Measurements from ENCODE around the gene AK8. TPM values are rescaled to one million over a fixed set of nuclear protein-coding genes. Genes with fewer than 3 reads are reported as not detected.

AK8 gene, protein sequence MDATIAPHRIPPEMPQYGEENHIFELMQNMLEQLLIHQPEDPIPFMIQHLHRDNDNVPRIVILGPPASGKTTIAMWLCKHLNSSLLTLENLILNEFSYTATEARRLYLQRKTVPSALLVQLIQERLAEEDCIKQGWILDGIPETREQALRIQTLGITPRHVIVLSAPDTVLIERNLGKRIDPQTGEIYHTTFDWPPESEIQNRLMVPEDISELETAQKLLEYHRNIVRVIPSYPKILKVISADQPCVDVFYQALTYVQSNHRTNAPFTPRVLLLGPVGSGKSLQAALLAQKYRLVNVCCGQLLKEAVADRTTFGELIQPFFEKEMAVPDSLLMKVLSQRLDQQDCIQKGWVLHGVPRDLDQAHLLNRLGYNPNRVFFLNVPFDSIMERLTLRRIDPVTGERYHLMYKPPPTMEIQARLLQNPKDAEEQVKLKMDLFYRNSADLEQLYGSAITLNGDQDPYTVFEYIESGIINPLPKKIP
- not detected for polyA plus RNA-seq (2012; ENCODE audit: insufficient read depth, insufficient read length, low read depth)

DNA sequence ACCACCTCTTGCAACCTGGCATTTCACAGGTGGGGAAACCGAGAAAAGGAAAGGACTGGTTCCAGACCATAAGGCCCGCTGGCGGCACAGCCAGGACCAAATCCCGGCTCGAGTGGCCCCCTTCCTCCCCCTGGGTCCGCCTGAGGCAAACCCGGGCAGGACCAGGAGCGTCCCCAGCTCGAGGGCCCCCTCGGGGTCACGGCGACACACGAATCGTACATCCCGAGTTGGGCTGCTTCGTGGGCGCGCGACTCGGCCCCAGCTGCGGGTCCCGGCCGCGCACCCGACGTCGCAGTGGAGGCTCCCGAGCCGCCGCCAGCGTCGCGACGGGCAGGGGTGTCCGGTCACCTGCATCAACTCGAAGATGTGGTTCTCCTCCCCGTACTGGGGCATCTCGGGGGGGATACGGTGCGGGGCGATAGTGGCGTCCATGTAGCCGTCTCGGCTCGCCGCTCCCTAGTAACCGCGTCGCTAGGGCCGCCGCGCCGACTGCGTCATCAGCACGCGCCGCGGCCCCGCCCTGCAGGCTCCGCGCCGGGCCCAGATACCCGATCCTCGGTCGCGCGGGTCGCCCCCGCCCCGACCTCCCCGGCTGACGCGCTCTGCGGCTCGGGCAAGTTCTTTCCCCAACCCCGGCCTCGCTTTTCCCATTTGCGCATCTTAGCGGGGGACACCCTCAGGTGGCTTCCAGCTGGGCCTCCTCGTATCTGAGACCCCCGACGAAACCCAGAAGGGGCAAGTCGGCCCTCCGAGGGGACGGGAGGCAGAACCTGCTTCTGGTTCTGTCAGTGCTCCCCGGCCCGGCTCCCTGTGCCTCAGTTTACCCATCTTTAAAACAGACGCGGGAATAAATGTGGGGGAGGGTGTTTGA, at the start of gene AK8:
Gene AK8 (minus strand): TSS at position 461 of the 871 bp plus-strand sequence. CDS start 29 bp downstream, at position 432.
- Histone ChIP-seq H3K4me1 (no peaks in the 10 kb centered on the region), H3K36me3 (no peaks in the 10 kb centered on the region; the same call in 1 of the 2 replicates), H3K4me3 (ENCODE audit: low read depth, low read length) (peak within 1 kb of the TSS; percentile 99), H3K27me3 (no peaks in the 10 kb centered on the region), H3K9me3 (no peaks in the 10 kb centered on the region)
- peak; percentile 85 for DNase-seq
- TF ChIP-seq, protein P1, sequence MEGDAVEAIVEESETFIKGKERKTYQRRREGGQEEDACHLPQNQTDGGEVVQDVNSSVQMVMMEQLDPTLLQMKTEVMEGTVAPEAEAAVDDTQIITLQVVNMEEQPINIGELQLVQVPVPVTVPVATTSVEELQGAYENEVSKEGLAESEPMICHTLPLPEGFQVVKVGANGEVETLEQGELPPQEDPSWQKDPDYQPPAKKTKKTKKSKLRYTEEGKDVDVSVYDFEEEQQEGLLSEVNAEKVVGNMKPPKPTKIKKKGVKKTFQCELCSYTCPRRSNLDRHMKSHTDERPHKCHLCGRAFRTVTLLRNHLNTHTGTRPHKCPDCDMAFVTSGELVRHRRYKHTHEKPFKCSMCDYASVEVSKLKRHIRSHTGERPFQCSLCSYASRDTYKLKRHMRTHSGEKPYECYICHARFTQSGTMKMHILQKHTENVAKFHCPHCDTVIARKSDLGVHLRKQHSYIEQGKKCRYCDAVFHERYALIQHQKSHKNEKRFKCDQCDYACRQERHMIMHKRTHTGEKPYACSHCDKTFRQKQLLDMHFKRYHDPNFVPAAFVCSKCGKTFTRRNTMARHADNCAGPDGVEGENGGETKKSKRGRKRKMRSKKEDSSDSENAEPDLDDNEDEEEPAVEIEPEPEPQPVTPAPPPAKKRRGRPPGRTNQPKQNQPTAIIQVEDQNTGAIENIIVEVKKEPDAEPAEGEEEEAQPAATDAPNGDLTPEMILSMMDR (IDR thresholded peaks at IDR 0.05; ENCODE audit: low read depth, low read length): no peak

DNA sequence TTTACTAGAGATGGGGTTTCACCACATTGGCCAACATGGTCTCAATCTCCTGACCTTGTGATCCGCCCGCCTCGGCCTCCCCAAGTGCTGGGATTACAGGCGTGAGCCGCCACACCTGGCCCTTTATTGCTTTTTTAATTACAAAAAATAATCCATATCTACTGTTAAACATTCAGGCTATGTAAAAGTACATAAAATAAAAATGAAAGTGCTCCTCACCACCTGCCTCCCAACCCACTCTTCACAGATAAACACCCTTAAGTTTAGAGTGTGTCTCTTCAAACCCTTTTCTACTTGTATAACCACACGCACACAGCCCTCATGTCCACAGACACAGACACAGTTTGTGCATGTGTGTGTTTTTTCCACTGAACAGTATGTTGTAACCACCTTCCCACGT, 49.6 kb upstream of the AK8 start:
- Histone ChIP-seq H3K4me1 (no peaks in the 10 kb centered on the region), H3K9me3 (no peaks in the 10 kb centered on the region), H3K27me3 (no peaks in the 10 kb centered on the region), H3K4me3 (ENCODE audit: low read depth, low read length) (no peak overlapping the region), H3K36me3 (peaks cover 13% of the 10 kb centered on the region)
- TF ChIP-seq, protein P1 (IDR thresholded peaks at IDR 0.05; ENCODE audit: low read depth, low read length): no peak
- no peak for DNase-seq

DNA sequence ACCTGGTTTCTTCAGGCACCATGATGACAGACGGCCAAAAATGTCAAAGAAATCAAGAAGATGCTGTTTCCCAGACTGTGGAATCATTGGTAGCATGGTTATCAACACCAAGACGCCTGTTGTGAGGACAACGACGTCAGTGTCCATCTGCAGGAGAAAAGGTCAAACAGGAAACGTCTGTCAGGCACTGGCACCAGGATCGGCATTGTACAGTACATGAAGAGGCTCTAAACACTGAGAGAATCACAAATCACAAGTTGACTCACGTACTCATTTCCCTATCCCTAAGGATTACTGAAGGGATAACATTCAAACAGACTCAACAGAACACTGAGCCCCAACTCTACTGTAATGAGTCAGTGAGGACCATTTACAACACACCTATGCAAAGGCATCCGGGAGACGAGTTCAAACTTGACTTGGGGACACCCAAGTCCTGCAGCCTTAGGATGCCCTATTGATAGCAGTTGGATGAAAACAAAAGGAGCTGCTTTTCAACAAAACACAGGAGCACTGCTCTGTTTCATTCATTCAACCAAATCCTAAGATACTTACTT, 45.3 kb upstream of the AK8 start:
- Histone ChIP-seq H3K9me3 (no peaks in the 10 kb centered on the region), H3K4me1 (no peaks in the 10 kb centered on the region), H3K36me3 (peaks cover 34% of the 10 kb centered on the region), H3K27me3 (no peaks in the 10 kb centered on the region), H3K4me3 (ENCODE audit: low read depth, low read length) (no peak overlapping the region)
- DNase-seq: no peak
- TF ChIP-seq, protein P1 (IDR thresholded peaks at IDR 0.05; ENCODE audit: low read depth, low read length): no peak

DNA sequence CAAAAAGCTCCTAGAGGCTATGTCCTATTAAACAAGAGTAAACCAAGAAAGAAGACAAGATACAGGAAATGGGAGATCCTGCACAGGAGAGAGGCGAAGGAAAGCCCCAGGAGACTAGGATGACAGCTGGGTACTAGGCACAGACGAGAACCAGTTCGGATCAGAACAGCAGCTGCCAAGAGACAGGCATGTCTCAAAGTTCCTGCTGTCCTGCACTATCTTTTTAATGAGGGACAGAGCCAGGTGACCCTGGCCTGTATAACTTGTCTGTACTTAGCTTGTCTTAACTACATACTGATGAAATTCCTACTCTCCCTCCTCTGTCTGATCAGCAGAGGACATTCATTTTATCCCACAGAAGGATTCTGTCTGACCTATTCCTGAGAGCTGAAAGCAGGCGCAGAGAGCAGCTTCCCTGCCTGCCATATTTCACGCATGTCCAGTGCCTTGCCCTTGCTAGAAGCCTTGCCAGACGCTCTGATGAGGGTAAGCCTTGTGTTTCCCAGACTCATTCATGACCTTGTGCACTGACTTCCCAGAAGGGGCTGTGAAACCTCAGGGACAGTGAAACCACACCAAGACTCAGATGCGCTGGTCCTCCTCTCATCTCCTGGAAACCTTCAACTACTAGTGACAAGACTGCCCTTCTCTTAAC, 41.7 kb upstream of the AK8 start:
- H3K27me3 ChIP-seq: no peaks in the 10 kb centered on the region
- H3K36me3 ChIP-seq: peaks cover 38% of the 10 kb centered on the region
- TF ChIP-seq, protein P1 (IDR thresholded peaks at IDR 0.05; ENCODE audit: low read depth, low read length): no peak
- no peak for DNase-seq
- H3K4me1 ChIP-seq: no peaks in the 10 kb centered on the region
- H3K9me3 ChIP-seq: no peaks in the 10 kb centered on the region
- H3K4me3 ChIP-seq (ENCODE audit: low read depth, low read length): no peak overlapping the region

DNA sequence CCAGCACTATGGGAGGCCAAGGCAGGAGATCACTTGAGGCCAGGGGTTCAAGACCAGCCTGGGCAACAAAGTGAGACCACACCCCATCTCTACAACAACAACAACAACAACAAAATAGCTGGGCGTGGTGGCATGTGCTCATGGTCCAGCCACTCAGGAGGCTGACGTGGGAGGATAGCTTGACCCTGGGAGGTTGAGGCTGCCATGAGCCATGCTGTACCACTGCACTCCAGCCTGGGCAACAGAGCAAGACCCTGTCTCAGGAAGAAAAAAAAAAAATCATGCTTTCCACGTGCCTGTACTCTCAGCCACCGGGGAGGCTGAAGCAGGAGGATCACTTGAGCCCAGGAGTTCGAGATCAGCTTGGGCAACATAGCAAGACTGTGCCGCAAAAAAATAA, 36.8 kb upstream of the AK8 start:
- no peak overlapping the region for H3K4me3 ChIP-seq (ENCODE audit: low read depth, low read length)
- H3K9me3 ChIP-seq: no peaks in the 10 kb centered on the region
- H3K36me3 ChIP-seq: peaks cover 31% of the 10 kb centered on the region
- H3K4me1 ChIP-seq: no peaks in the 10 kb centered on the region
- no peak for DNase-seq
- TF ChIP-seq, protein P1 (IDR thresholded peaks at IDR 0.05; ENCODE audit: low read depth, low read length): no peak
- H3K27me3 ChIP-seq: no peaks in the 10 kb centered on the region
